H9 (cell line): ENCODE results near the gene MLLT3. TPM values are rescaled to one million over a fixed set of nuclear protein-coding genes. Genes with fewer than 3 reads are reported as not detected.

ENCODE experiments used
- DNase-seq: peaks from one replicate; pipeline ENCODE4 v3.0.0-alpha.2; 2017
- H2AFZ ChIP-seq: one replicate; pipeline ENCODE4 v1.6.1; 2013; ENCODE audit warnings: mild to moderate bottlenecking, low read length, control low read depth, moderate library complexity
- H2AK5ac ChIP-seq: 2 replicates; pipeline ENCODE4 v1.6.1; 2013; ENCODE audit warnings: low read length, control low read depth, mixed read lengths; ENCODE audit not compliant: insufficient read length
- H2BK120ac ChIP-seq: one replicate; pipeline ENCODE4 v1.6.1; 2013; ENCODE audit warnings: low read depth, mild to moderate bottlenecking, low read length, control low read depth, inconsistent platforms; ENCODE audit not compliant: poor library complexity, severe bottlenecking
- H2BK12ac ChIP-seq: 2 replicates; pipeline ENCODE4 v1.6.1; 2013; ENCODE audit warnings: low read length, control low read depth, mixed read lengths, low read depth; ENCODE audit not compliant: insufficient read length
- H2BK15ac ChIP-seq: 2 replicates; pipeline ENCODE4 v1.6.1; 2013; ENCODE audit warnings: low read depth, low read length, control low read depth
- H2BK20ac ChIP-seq: one replicate; pipeline ENCODE4 v1.6.1; 2013; ENCODE audit warnings: low read depth, mild to moderate bottlenecking, low read length, control low read depth, inconsistent platforms; ENCODE audit not compliant: poor library complexity, severe bottlenecking
- H2BK5ac ChIP-seq: 2 replicates; pipeline ENCODE4 v1.6.1; 2013; ENCODE audit warnings: low read length, control low read depth, mixed read lengths; ENCODE audit not compliant: insufficient read length
- H3K14ac ChIP-seq: 2 replicates; pipeline ENCODE4 v1.6.1; 2013; ENCODE audit warnings: low read length, control low read depth; ENCODE audit not compliant: insufficient read depth
- H3K18ac ChIP-seq: 2 replicates; pipeline ENCODE4 v1.6.1; 2013; ENCODE audit warnings: low read depth, mild to moderate bottlenecking, mixed read lengths, low read length, control low read depth; ENCODE audit not compliant: insufficient read length
- H3K23ac ChIP-seq: 2 replicates; pipeline ENCODE4 v1.6.1; 2013; ENCODE audit warnings: low read length, control low read depth, mixed read lengths, low read depth; ENCODE audit not compliant: insufficient read length
- H3K23me2 ChIP-seq: 2 replicates; pipeline ENCODE4 v1.6.1; 2013; ENCODE audit warnings: low read depth, mild to moderate bottlenecking, mixed read lengths, low read length, control low read depth; ENCODE audit not compliant: insufficient read length, poor library complexity, severe bottlenecking
- H3K27ac ChIP-seq: 2 replicates; pipeline ENCODE4 v1.5.1; 2013; ENCODE audit warnings: low read length, control low read depth, mixed read lengths, low read depth; ENCODE audit not compliant: insufficient read length
- H3K27me3 ChIP-seq: 2 replicates; pipeline ENCODE4 v1.6.1; 2013; ENCODE audit warnings: low read length, control low read depth, inconsistent platforms; ENCODE audit not compliant: insufficient read depth
- H3K4ac ChIP-seq: 2 replicates; pipeline ENCODE4 v1.6.1; 2013; ENCODE audit warnings: low read depth, mild to moderate bottlenecking, control low read depth, inconsistent platforms, low read length, moderate library complexity
- H3K4me1 ChIP-seq: 2 replicates; pipeline ENCODE4 v1.6.1; 2013; ENCODE audit warnings: low read length, control low read depth, inconsistent platforms; ENCODE audit not compliant: insufficient read depth
- H3K4me2 ChIP-seq: 2 replicates; pipeline ENCODE4 v1.6.1; 2013; ENCODE audit warnings: low read length, control low read depth, mixed read lengths; ENCODE audit not compliant: insufficient read length, insufficient read depth
- H3K56ac ChIP-seq: 2 replicates; pipeline ENCODE4 v1.6.1; 2013; ENCODE audit warnings: low read depth, mild to moderate bottlenecking, mixed read lengths, low read length, control low read depth; ENCODE audit not compliant: insufficient read length
- H3K79me1 ChIP-seq: 2 replicates; pipeline ENCODE4 v1.6.1; 2013; ENCODE audit warnings: low read depth, mild to moderate bottlenecking, moderate library complexity, low read length, control low read depth, inconsistent platforms; ENCODE audit not compliant: insufficient read depth, poor library complexity, severe bottlenecking
- H3K79me2 ChIP-seq: 2 replicates; pipeline ENCODE4 v1.6.1; 2013; ENCODE audit warnings: low read length, control low read depth, inconsistent platforms; ENCODE audit not compliant: insufficient read depth
- H3K9ac ChIP-seq: 2 replicates; pipeline ENCODE4 v1.6.1; 2013; ENCODE audit warnings: low read length, control low read depth, mixed read lengths; ENCODE audit not compliant: insufficient read length; ENCODE audit errors: extremely low read depth
- H3K9me3 ChIP-seq: one replicate; pipeline ENCODE4 v1.6.1; 2013; ENCODE audit warnings: low read depth, low read length, inconsistent platforms; ENCODE audit not compliant: control insufficient read depth
- H3T11ph ChIP-seq: one replicate; pipeline ENCODE4 v1.6.1; 2013; ENCODE audit warnings: mild to moderate bottlenecking, low read length, control low read depth, inconsistent platforms
- H4K20me1 ChIP-seq: one replicate; pipeline ENCODE4 v1.6.1; 2013; ENCODE audit not compliant: control insufficient read depth, insufficient read length, insufficient read depth
- H4K5ac ChIP-seq: 2 replicates; pipeline ENCODE4 v1.6.1; 2013; ENCODE audit warnings: low read depth, mild to moderate bottlenecking, mixed read lengths, low read length, control low read depth; ENCODE audit not compliant: insufficient read length
- H4K8ac ChIP-seq: replicated peaks from 2 replicates; pipeline ENCODE4 v1.6.1; 2013; ENCODE audit warnings: low read length, control low read depth, mixed read lengths, low read depth; ENCODE audit not compliant: insufficient read length
- H4K91ac ChIP-seq: 2 replicates; pipeline ENCODE4 v1.6.1; 2013; ENCODE audit warnings: low read depth, mild to moderate bottlenecking, moderate library complexity, mixed read lengths, low read length, control low read depth; ENCODE audit not compliant: insufficient read length
- H3K27ac Mint-ChIP-seq, 3 experiments: 2 replicates in 2 of 3; 3 replicates in 1 of 3; pipeline ENCODE4 v1.8.0; 2020 to 2021; ENCODE audit warnings: mixed read lengths in 3 of 3, mild to moderate bottlenecking in 1 of 3, moderate library complexity in 1 of 3
- H3K27me3 Mint-ChIP-seq: 2 replicates; pipeline ENCODE4 v1.8.0; 2021; ENCODE audit warnings: low read depth, mild to moderate bottlenecking, moderate library complexity, mixed read lengths
- H3K36me3 Mint-ChIP-seq, 3 experiments: 2 replicates in 2 of 3; 3 replicates in 1 of 3; pipeline ENCODE4 v1.8.0; 2020 to 2021; ENCODE audit warnings: low read depth in 3 of 3, mixed read lengths in 3 of 3; ENCODE audit not compliant: insufficient read depth in 1 of 3
- H3K4me1 Mint-ChIP-seq, 2 experiments: 2 replicates each; pipeline ENCODE4 v1.8.0; 2020; ENCODE audit warnings: mixed read lengths in 2 of 2
- H3K4me3 Mint-ChIP-seq, 2 experiments: 2 replicates in 1 of 2; 3 replicates in 1 of 2; pipeline ENCODE4 v1.8.0; 2020 to 2021; ENCODE audit warnings: mild to moderate bottlenecking in 2 of 2, mixed read lengths in 2 of 2, moderate library complexity in 1 of 2
- H3K9me3 Mint-ChIP-seq, 2 experiments: 2 replicates in 1 of 2; 3 replicates in 1 of 2; pipeline ENCODE4 v1.8.0; 2020; ENCODE audit warnings: mild to moderate bottlenecking in 2 of 2, mixed read lengths in 2 of 2, moderate library complexity in 1 of 2
- whole genome bisulfite sequencing: extraction: QIAGEN DNeasy Blood & Tissue Kit; methylation state at CpG from one replicate; pipeline ENCODE4 v1.1.7; 2013; ENCODE audit warnings: missing lambda C conversion rate, low lambda C conversion rate, mixed read lengths; ENCODE audit not compliant: insufficient read length; ENCODE audit errors: extremely low coverage; 5-methylcytosine and 5-hydroxymethylcytosine counted together
- total RNA-seq: library from RNA; stranded (reverse); gene quantifications from 2 replicates; pipeline ENCODE4 v1.2.1, GENCODE V29; 2021
- TF ChIP-seq, protein P1 (sequence below): fragments of 200-600 bp; sonication (generic); conservative IDR thresholded peaks from 3 replicates; pipeline ENCODE4 v1.8.0; 2021; ENCODE audit warnings: antibody characterized with exemption, mild to moderate bottlenecking

Gene MLLT3
- total RNA-seq, 1 experiment from 2014 or later = 3.9 TPM

DNA sequence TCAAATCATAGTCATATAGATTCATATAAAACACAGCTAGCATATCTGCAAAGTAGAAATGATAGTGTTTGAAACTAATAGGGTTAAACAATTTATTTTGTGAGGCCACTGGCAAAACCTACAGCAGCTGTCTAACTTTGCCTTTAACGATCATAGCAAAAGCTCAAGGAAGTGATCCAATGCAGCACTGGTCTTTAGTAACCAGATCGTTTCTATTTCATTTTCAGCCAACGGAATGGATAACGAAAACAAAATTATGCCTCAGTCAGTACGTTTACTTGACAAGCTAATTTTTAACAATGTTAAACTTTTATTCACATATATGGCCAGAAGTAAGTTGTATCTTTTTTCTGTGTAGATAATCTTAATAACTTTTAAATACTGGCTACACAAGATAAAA lies 17.7 kb downstream of the MLLT3 start:
- Histone ChIP-seq H4K5ac (no peak overlapping the region), H3K4me2 (no peak overlapping the region), H2AFZ (no peak overlapping the region), H3K23me2 (no peaks in the 10 kb centered on the region), H2BK15ac (no peak overlapping the region), H2BK12ac (no peak overlapping the region), H3K18ac (no peak overlapping the region), H4K8ac (no peak overlapping the region), H2BK20ac (no peak overlapping the region), H3K14ac (no peak overlapping the region), H3K79me2 (no peaks in the 10 kb centered on the region), H3K4me1 (no peaks in the 10 kb centered on the region), H3K27ac (no peak overlapping the region), H2BK120ac (no peak overlapping the region), H2BK5ac (no peak overlapping the region), H3K79me1 (peaks cover 2% of the 10 kb centered on the region), H4K20me1 (no peaks in the 10 kb centered on the region), H3K9me3 (no peaks in the 10 kb centered on the region), H3K9ac (no peak overlapping the region), H3K27me3 (no peaks in the 10 kb centered on the region), H3K23ac (no peak overlapping the region), H3T11ph (no peak overlapping the region), H3K56ac (no peak overlapping the region), H4K91ac (no peak overlapping the region), H2AK5ac (no peak overlapping the region), H3K4ac (no peak overlapping the region)
- Mint-ChIP-seq H3K9me3 (no peaks in the 10 kb centered on the region), H3K4me3 (no peak overlapping the region), H3K36me3 (no peaks in the 10 kb centered on the region), H3K27ac (no peak overlapping the region), H3K27me3 (no peaks in the 10 kb centered on the region), H3K4me1 (peaks cover 15 to 18% of the 10 kb centered on the region in 2 experiments)
- TF ChIP-seq, protein P1, sequence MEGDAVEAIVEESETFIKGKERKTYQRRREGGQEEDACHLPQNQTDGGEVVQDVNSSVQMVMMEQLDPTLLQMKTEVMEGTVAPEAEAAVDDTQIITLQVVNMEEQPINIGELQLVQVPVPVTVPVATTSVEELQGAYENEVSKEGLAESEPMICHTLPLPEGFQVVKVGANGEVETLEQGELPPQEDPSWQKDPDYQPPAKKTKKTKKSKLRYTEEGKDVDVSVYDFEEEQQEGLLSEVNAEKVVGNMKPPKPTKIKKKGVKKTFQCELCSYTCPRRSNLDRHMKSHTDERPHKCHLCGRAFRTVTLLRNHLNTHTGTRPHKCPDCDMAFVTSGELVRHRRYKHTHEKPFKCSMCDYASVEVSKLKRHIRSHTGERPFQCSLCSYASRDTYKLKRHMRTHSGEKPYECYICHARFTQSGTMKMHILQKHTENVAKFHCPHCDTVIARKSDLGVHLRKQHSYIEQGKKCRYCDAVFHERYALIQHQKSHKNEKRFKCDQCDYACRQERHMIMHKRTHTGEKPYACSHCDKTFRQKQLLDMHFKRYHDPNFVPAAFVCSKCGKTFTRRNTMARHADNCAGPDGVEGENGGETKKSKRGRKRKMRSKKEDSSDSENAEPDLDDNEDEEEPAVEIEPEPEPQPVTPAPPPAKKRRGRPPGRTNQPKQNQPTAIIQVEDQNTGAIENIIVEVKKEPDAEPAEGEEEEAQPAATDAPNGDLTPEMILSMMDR = no peak
- DNase-seq = no peak
- WGBS = no CpG with 5 or more reads among the region's 5 CpGs
